GM23338 (cell line): ENCODE results near the gene YPEL1. TPM values are rescaled to one million over a fixed set of nuclear protein-coding genes. Genes with fewer than 3 reads are reported as not detected.

Experiments
- ATAC-seq: fragments of 200-7000 bp; cut with Tn5 transposase; 3 replicates; pipeline ENCODE4 v1.9.1; 2020
- DNase-seq: peaks from one replicate; pipeline ENCODE4 v3.0.0-alpha.2; 2015; ENCODE audit warnings: low spot score
- H2AFZ ChIP-seq: fragments of 200-600 bp; sonication (generic); 2 replicates; pipeline ENCODE4 v1.8.0; 2016; ENCODE audit warnings: antibody characterized with exemption, mild to moderate bottlenecking, moderate library complexity
- H3F3A ChIP-seq: fragments of 200-600 bp; sonication (generic); replicated peaks from 2 replicates; pipeline ENCODE4 v1.8.0; 2017; ENCODE audit warnings: antibody characterized with exemption, mixed run types, low read depth
- H3K27ac ChIP-seq: fragments of 200-600 bp; sonication (generic); 2 replicates; pipeline ENCODE4 v1.6.1; 2016; ENCODE audit warnings: low read depth
- H3K27me3 ChIP-seq: fragments of 200-600 bp; sonication (generic); 2 replicates; pipeline ENCODE4 v1.8.0; 2016; ENCODE audit warnings: mild to moderate bottlenecking, mixed run types, moderate library complexity; ENCODE audit not compliant: insufficient read depth
- H3K36me3 ChIP-seq: fragments of 200-600 bp; sonication (generic); 2 replicates; pipeline ENCODE4 v1.8.0; 2016; ENCODE audit warnings: mild to moderate bottlenecking; ENCODE audit not compliant: insufficient read depth
- H3K4me1 ChIP-seq: fragments of 200-600 bp; sonication (generic); 2 replicates; pipeline ENCODE4 v1.8.0; 2016; ENCODE audit warnings: mild to moderate bottlenecking, moderate library complexity; ENCODE audit not compliant: insufficient read depth
- H3K4me2 ChIP-seq: fragments of 200-600 bp; sonication (generic); 2 replicates; pipeline ENCODE4 v1.7.1; 2017; ENCODE audit warnings: mixed run types
- H3K4me3 ChIP-seq: fragments of 200-600 bp; sonication (generic); 2 replicates; pipeline ENCODE4 v1.6.1; 2016; ENCODE audit warnings: mixed run types
- H3K79me2 ChIP-seq: fragments of 200-600 bp; sonication (generic); replicated peaks from 2 replicates; pipeline ENCODE4 v1.8.0; 2017; ENCODE audit warnings: mild to moderate bottlenecking; ENCODE audit not compliant: insufficient read depth
- H3K9me2 ChIP-seq: fragments of 200-600 bp; sonication (generic); 2 replicates; pipeline ENCODE4 v1.8.0; 2017; ENCODE audit not compliant: insufficient read depth
- H4K20me1 ChIP-seq: fragments of 200-600 bp; sonication (generic); replicated peaks from 2 replicates; pipeline ENCODE4 v1.8.0; 2017; ENCODE audit warnings: mild to moderate bottlenecking; ENCODE audit not compliant: insufficient read depth
- H3K27ac Mint-ChIP-seq: 2 replicates; pipeline ENCODE4 v1.8.0; 2020; ENCODE audit warnings: inconsistent platforms, mild to moderate bottlenecking, moderate library complexity, mixed read lengths
- H3K27me3 Mint-ChIP-seq: 3 replicates; pipeline ENCODE4 v1.8.0; 2022; ENCODE audit warnings: low read depth, mild to moderate bottlenecking, moderate library complexity, mixed read lengths, inconsistent platforms; ENCODE audit not compliant: insufficient read depth, poor library complexity
- H3K36me3 Mint-ChIP-seq: 3 replicates; pipeline ENCODE4 v1.8.0; 2021; ENCODE audit warnings: low read depth, mild to moderate bottlenecking, inconsistent platforms, moderate library complexity, mixed read lengths
- H3K4me1 Mint-ChIP-seq: 3 replicates; pipeline ENCODE4 v1.8.0; 2020; ENCODE audit warnings: mild to moderate bottlenecking, inconsistent platforms, mixed read lengths
- H3K4me3 Mint-ChIP-seq: 3 replicates; pipeline ENCODE4 v1.8.0; 2021; ENCODE audit warnings: moderate library complexity, mild to moderate bottlenecking, inconsistent platforms, mixed read lengths
- H3K9me3 Mint-ChIP-seq: 3 replicates; pipeline ENCODE4 v1.8.0; 2020; ENCODE audit warnings: moderate library complexity, mild to moderate bottlenecking, inconsistent platforms, mixed read lengths
- CREB1 ChIP-seq: fragments of 250-450 bp; sonication (Bioruptor Pico); IDR thresholded peaks from 2 replicates; pipeline ENCODE4 v1.5.0; 2020; ENCODE audit warnings: low read depth, mild to moderate bottlenecking, moderate library complexity
- EZH2 ChIP-seq: fragments of 200-600 bp; sonication (generic); IDR thresholded peaks from one replicate; pipeline ENCODE4 v1.8.0; 2017; ENCODE audit warnings: antibody characterized with exemption, mild to moderate bottlenecking, low read depth; ENCODE audit not compliant: unreplicated experiment
- EZH2phosphoT487 ChIP-seq: fragments of 200-600 bp; sonication (generic); IDR thresholded peaks from one replicate; pipeline ENCODE4 v1.8.1; 2018; ENCODE audit warnings: antibody characterized with exemption; ENCODE audit not compliant: unreplicated experiment
- NANOG ChIP-seq: IDR thresholded peaks from 2 replicates; pipeline ENCODE4 v1.6.1; 2016; ENCODE audit warnings: antibody characterized with exemption, borderline replicate concordance
- POLR2AphosphoS5 ChIP-seq: IDR thresholded peaks from 2 replicates; pipeline ENCODE4 v1.6.1; 2016; ENCODE audit warnings: antibody characterized with exemption, low read depth
- STAT1 ChIP-seq: IDR thresholded peaks from one replicate; pipeline ENCODE4 v1.6.1; 2016; ENCODE audit warnings: antibody characterized with exemption; ENCODE audit not compliant: unreplicated experiment
- ZNF114 ChIP-seq: fragments of 250-450 bp; sonication (Bioruptor Pico); IDR thresholded peaks from 2 replicates; pipeline ENCODE4 v1.5.0; 2020; ENCODE audit warnings: mild to moderate bottlenecking, moderate library complexity
- ZNF331 ChIP-seq: fragments of 250-450 bp; sonication (Bioruptor Pico); IDR thresholded peaks from 2 replicates; pipeline ENCODE4 v1.5.0; 2020; ENCODE audit warnings: low read depth, mild to moderate bottlenecking, moderate library complexity
- polyA plus RNA-seq: library from polyadenylated mRNA; unstranded; fragments of >200 nt; fragmentation: Nextera tagmentation; extraction: Ambion mirVana; gene quantifications from 2 replicates; pipeline ENCODE4 v1.2.1, GENCODE V29; 2016
- total RNA-seq: library from RNA; depleted of rRNA; stranded (reverse); fragments of >200 nt; shearing (Covaris generic); gene quantifications from 2 replicates; pipeline ENCODE4 v1.2.3, GENCODE V29; 2014
- TF ChIP-seq, protein P1 (sequence below): fragments of 250-450 bp; sonication (Bioruptor Pico); IDR thresholded peaks from 2 replicates; pipeline ENCODE4 v1.5.0; 2020; ENCODE audit warnings: mild to moderate bottlenecking, moderate library complexity
- TF ChIP-seq, protein P2 (sequence below): IDR thresholded peaks from 2 replicates; pipeline ENCODE4 v1.6.1; 2016; ENCODE audit warnings: antibody characterized with exemption
- TF ChIP-seq, protein P3 (sequence below), 2 experiments: fragments of 200-600 bp in 1 of 2; sonication (generic) in 1 of 2; conservative IDR thresholded peaks; 2 replicates each; pipeline versions ENCODE4 v1.5.1 to v1.6.1; 2016 to 2017; ENCODE audit warnings: antibody characterized with exemption in 2 of 2, low read depth in 2 of 2, mild to moderate bottlenecking in 2 of 2, moderate library complexity in 1 of 2
- TF ChIP-seq, protein P4 (sequence below): IDR thresholded peaks from one replicate; pipeline ENCODE4 v1.6.1; 2018; ENCODE audit warnings: antibody characterized with exemption; ENCODE audit not compliant: unreplicated experiment

Gene YPEL1
- total and polyA plus RNA-seq, 2 experiments from 2014 or later = 4.4 to 6.0 TPM

DNA sequence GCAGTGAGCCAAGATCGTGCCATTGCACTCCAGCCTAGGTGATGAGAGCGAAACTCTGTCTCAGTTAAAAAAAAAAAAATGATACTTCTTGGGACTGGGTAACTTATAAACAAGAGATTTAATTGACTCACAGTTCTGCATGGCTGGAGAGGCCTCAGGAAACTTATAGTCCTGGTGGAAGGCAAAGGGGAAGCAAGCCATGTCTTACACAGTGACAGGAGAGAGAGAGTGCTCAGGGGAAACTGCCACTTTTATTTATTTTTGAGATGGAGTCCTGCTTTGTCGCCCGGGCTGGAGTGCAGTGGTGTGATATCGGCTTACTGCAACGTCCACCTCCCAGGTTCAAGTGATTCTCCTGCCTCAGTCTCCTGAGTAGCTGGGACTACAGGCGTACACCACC is 85.3 kb downstream of the YPEL1 start:
- H3K4me3 Mint-ChIP-seq = peak overlapping the region; percentile 94
- no peak for DNase-seq
- Histone ChIP-seq H3K4me2 (peak overlapping the region; percentile 87), H3K36me3 (peaks cover 12% of the 10 kb centered on the region; the same call in 1 of the 2 replicates), H3K27me3 (no peaks in the 10 kb centered on the region), H4K20me1 (no peaks in the 10 kb centered on the region; the same call in 1 of the 2 replicates), H3K79me2 (peaks cover 7% of the 10 kb centered on the region), H3F3A (peaks cover 31% of the 10 kb centered on the region), H3K4me1 (peaks cover 19% of the 10 kb centered on the region), H3K27ac (no peak overlapping the region), H2AFZ (no peak overlapping the region), H3K9me2 (no peaks in the 10 kb centered on the region), H3K4me3 (no peak overlapping the region; the same call in 1 of the 2 replicates)
- no peak for ATAC-seq
- peaks cover 10% of the 10 kb centered on the region for H3K27me3 Mint-ChIP-seq
- TF ChIP-seq CREB1 (no peak), STAT1 (no peak), EZH2 (no peak), ZNF331 (no peak), POLR2AphosphoS5 (no peak), ZNF114 (CRISPR knock-in tag) (no peak), NANOG (no peak), EZH2phosphoT487 (no peak)
- TF ChIP-seq, protein P1, sequence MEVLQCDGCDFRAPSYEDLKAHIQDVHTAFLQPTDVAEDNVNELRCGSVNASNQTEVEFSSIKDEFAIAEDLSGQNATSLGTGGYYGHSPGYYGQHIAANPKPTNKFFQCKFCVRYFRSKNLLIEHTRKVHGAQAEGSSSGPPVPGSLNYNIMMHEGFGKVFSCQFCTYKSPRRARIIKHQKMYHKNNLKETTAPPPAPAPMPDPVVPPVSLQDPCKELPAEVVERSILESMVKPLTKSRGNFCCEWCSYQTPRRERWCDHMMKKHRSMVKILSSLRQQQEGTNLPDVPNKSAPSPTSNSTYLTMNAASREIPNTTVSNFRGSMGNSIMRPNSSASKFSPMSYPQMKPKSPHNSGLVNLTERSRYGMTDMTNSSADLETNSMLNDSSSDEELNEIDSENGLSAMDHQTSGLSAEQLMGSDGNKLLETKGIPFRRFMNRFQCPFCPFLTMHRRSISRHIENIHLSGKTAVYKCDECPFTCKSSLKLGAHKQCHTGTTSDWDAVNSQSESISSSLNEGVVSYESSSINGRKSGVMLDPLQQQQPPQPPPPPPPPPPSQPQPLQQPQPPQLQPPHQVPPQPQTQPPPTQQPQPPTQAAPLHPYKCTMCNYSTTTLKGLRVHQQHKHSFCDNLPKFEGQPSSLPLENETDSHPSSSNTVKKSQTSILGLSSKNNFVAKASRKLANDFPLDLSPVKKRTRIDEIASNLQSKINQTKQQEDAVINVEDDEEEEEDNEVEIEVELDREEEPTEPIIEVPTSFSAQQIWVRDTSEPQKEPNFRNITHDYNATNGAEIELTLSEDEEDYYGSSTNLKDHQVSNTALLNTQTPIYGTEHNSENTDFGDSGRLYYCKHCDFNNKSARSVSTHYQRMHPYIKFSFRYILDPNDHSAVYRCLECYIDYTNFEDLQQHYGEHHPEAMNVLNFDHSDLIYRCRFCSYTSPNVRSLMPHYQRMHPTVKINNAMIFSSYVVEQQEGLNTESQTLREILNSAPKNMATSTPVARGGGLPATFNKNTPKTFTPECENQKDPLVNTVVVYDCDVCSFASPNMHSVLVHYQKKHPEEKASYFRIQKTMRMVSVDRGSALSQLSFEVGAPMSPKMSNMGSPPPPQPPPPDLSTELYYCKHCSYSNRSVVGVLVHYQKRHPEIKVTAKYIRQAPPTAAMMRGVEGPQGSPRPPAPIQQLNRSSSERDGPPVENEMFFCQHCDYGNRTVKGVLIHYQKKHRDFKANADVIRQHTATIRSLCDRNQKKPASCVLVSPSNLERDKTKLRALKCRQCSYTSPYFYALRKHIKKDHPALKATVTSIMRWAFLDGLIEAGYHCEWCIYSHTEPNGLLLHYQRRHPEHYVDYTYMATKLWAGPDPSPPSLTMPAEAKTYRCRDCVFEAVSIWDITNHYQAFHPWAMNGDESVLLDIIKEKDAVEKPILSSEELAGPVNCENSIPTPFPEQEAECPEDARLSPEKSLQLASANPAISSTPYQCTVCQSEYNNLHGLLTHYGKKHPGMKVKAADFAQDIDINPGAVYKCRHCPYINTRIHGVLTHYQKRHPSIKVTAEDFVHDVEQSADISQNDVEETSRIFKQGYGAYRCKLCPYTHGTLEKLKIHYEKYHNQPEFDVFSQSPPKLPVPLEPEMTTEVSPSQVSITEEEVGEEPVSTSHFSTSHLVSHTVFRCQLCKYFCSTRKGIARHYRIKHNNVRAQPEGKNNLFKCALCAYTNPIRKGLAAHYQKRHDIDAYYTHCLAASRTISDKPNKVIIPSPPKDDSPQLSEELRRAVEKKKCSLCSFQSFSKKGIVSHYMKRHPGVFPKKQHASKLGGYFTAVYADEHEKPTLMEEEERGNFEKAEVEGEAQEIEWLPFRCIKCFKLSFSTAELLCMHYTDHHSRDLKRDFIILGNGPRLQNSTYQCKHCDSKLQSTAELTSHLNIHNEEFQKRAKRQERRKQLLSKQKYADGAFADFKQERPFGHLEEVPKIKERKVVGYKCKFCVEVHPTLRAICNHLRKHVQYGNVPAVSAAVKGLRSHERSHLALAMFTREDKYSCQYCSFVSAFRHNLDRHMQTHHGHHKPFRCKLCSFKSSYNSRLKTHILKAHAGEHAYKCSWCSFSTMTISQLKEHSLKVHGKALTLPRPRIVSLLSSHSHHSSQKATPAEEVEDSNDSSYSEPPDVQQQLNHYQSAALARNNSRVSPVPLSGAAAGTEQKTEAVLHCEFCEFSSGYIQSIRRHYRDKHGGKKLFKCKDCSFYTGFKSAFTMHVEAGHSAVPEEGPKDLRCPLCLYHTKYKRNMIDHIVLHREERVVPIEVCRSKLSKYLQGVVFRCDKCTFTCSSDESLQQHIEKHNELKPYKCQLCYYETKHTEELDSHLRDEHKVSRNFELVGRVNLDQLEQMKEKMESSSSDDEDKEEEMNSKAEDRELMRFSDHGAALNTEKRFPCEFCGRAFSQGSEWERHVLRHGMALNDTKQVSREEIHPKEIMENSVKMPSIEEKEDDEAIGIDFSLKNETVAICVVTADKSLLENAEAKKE = no peak
- TF ChIP-seq, protein P2, sequence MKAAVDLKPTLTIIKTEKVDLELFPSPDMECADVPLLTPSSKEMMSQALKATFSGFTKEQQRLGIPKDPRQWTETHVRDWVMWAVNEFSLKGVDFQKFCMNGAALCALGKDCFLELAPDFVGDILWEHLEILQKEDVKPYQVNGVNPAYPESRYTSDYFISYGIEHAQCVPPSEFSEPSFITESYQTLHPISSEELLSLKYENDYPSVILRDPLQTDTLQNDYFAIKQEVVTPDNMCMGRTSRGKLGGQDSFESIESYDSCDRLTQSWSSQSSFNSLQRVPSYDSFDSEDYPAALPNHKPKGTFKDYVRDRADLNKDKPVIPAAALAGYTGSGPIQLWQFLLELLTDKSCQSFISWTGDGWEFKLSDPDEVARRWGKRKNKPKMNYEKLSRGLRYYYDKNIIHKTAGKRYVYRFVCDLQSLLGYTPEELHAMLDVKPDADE = no peak
- TF ChIP-seq, protein P3, sequence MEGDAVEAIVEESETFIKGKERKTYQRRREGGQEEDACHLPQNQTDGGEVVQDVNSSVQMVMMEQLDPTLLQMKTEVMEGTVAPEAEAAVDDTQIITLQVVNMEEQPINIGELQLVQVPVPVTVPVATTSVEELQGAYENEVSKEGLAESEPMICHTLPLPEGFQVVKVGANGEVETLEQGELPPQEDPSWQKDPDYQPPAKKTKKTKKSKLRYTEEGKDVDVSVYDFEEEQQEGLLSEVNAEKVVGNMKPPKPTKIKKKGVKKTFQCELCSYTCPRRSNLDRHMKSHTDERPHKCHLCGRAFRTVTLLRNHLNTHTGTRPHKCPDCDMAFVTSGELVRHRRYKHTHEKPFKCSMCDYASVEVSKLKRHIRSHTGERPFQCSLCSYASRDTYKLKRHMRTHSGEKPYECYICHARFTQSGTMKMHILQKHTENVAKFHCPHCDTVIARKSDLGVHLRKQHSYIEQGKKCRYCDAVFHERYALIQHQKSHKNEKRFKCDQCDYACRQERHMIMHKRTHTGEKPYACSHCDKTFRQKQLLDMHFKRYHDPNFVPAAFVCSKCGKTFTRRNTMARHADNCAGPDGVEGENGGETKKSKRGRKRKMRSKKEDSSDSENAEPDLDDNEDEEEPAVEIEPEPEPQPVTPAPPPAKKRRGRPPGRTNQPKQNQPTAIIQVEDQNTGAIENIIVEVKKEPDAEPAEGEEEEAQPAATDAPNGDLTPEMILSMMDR (conservative IDR thresholded peaks at IDR 0.05; ENCODE audit: low read depth in 2 of 2) = no peak
- TF ChIP-seq, protein P4, sequence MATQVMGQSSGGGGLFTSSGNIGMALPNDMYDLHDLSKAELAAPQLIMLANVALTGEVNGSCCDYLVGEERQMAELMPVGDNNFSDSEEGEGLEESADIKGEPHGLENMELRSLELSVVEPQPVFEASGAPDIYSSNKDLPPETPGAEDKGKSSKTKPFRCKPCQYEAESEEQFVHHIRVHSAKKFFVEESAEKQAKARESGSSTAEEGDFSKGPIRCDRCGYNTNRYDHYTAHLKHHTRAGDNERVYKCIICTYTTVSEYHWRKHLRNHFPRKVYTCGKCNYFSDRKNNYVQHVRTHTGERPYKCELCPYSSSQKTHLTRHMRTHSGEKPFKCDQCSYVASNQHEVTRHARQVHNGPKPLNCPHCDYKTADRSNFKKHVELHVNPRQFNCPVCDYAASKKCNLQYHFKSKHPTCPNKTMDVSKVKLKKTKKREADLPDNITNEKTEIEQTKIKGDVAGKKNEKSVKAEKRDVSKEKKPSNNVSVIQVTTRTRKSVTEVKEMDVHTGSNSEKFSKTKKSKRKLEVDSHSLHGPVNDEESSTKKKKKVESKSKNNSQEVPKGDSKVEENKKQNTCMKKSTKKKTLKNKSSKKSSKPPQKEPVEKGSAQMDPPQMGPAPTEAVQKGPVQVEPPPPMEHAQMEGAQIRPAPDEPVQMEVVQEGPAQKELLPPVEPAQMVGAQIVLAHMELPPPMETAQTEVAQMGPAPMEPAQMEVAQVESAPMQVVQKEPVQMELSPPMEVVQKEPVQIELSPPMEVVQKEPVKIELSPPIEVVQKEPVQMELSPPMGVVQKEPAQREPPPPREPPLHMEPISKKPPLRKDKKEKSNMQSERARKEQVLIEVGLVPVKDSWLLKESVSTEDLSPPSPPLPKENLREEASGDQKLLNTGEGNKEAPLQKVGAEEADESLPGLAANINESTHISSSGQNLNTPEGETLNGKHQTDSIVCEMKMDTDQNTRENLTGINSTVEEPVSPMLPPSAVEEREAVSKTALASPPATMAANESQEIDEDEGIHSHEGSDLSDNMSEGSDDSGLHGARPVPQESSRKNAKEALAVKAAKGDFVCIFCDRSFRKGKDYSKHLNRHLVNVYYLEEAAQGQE = no peak
- H3K36me3 Mint-ChIP-seq = peaks cover 40% of the 10 kb centered on the region
- H3K27ac Mint-ChIP-seq = no peak overlapping the region
- no peaks in the 10 kb centered on the region for H3K9me3 Mint-ChIP-seq
- peaks cover 21% of the 10 kb centered on the region; the same call in 2 of the 3 replicates for H3K4me1 Mint-ChIP-seq
